SW 1271 (cell line): ENCODE measurements around the gene LRP10.
"Not testable (repeated sequence)": the region's sequence is repeated elsewhere in the genome, so short reads cannot be mapped to it uniquely, and the experiment has no call there.

Experiments used
- DNase-seq, 2 experiments: peaks; one replicate each; lab custom pipeline; 2025; lab: John Stamatoyannopoulos, UW

The LRP10 gene

GRCh38 chr14:22871224-22872032, at the start of gene LRP10:
Gene LRP10, plus strand, starts transcription at chr14:22871740. Its CDS starts 564 bp downstream, at chr14:22872304.
- DNase-seq = peak; percentile 85 to 96

- DNase-seq = no peak
These were observed 49.4 kb upstream of the LRP10 start for GRCh38 chr14:22822016-22822570.

GRCh38 chr14:22822571-22823098, 48.9 kb upstream of the LRP10 start:
- no peak for DNase-seq

- peak in 1 of 2 experiments; percentile 51 for DNase-seq
These were observed 46.7 kb upstream of the LRP10 start for GRCh38 chr14:22824711-22825359.

- not testable (repeated sequence) for DNase-seq
These were observed 42.4 kb upstream of the LRP10 start for GRCh38 chr14:22829076-22829660.

GRCh38 chr14:22829661-22830442, 41.7 kb upstream of the LRP10 start, which contains the start of gene MRPL52:
Gene MRPL52, plus strand, starts transcription at chr14:22829887. Its CDS starts 26 bp downstream, at chr14:22829913.
- peak; percentile 76 to 93 for DNase-seq

GRCh38 chr14:22830443-22831010, 41.0 kb upstream of the LRP10 start:
- DNase-seq = no peak

GRCh38 chr14:22835505-22835904, 36.0 kb upstream of the LRP10 start:
- no peak for DNase-seq

- DNase-seq = peak in 1 of 2 experiments; percentile 50
These were observed 35.0 kb upstream of the LRP10 start, which contains the start of gene MMP14 for GRCh38 chr14:22836301-22837113. Gene MMP14, plus strand, starts transcription at chr14:22836585. Its CDS starts 233 bp downstream, at chr14:22836818.

GRCh38 chr14:22837114-22837749, 34.3 kb upstream of the LRP10 start:
- no peak for DNase-seq

- DNase-seq = no peak
These were observed 33.6 kb upstream of the LRP10 start for GRCh38 chr14:22837750-22838538.

GRCh38 chr14:22838631-22839041, 32.9 kb upstream of the LRP10 start:
- no peak for DNase-seq

- DNase-seq = no peak
These were observed 32.3 kb upstream of the LRP10 start for GRCh38 chr14:22839159-22839779.

GRCh38 chr14:22841311-22841710, 30.2 kb upstream of the LRP10 start:
- no peak for DNase-seq

GRCh38 chr14:22841769-22842168, 29.8 kb upstream of the LRP10 start:
- DNase-seq = no peak

- DNase-seq = no peak
These were observed 29.1 kb upstream of the LRP10 start for GRCh38 chr14:22842211-22843122.
